ENCODE measurements around the gene NELFB. TPM values are rescaled to one million over a fixed set of nuclear protein-coding genes. Genes with fewer than 3 reads are reported as not detected.

The NELFB gene
- total and polyA plus RNA-seq, 2 experiments from 2014 or later = 73.3 to 78.2 TPM

DNA sequence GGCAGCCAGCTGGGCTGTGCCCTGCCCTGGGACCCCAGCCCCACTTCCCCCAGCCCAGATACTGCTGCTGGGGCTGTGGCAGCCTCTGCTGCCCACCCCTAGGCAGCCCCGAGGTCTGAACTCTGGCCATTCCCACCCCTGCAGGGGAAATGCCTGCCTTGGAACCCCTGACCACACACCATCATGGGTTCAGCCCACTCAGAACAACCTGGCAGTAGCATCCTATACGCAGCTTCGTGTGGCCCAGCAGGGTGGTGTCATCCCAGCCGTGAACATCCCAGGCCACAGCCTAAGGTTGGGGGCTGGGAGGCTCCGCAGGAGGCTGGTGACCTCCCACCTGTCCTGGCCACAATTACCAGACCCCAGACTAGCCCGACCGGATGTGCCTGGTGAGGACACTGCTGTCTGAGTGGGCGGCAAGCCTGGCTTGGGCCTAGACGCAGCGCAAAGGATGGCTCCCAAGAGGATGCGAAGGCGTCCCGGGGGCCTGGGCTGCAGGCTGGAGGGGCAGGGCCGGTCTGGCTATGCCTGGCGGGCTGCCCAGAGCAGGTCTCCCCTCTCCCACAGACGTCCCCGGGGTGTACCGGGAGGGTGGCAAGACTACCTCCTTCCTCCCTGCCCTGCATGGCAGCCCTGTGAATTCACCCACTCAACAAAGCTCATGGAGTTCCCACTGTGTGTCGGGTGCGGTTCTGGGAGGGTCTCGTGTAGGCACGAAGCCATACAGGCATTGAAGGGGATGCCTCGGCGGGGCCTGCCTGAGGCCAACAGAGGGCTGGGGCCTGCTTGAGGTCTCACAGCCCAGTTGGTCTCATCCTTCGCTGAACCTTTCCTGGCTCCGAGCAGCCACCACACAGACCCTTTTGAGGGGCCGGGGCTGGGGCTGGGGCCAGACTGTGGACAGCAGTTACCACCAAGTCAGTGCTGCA, 25.9 kb upstream of the NELFB start:
- no peak for DNase-seq (ENCODE audit: low read depth in 1 of 2, low spot score in 1 of 2)
- no peak overlapping the region for H3K4me3 ChIP-seq
- no peaks in the 10 kb centered on the region for H3K9me3 ChIP-seq (ENCODE audit: low read depth)
- H3K27me3 ChIP-seq = no peaks in the 10 kb centered on the region
- TF ChIP-seq, protein P1, sequence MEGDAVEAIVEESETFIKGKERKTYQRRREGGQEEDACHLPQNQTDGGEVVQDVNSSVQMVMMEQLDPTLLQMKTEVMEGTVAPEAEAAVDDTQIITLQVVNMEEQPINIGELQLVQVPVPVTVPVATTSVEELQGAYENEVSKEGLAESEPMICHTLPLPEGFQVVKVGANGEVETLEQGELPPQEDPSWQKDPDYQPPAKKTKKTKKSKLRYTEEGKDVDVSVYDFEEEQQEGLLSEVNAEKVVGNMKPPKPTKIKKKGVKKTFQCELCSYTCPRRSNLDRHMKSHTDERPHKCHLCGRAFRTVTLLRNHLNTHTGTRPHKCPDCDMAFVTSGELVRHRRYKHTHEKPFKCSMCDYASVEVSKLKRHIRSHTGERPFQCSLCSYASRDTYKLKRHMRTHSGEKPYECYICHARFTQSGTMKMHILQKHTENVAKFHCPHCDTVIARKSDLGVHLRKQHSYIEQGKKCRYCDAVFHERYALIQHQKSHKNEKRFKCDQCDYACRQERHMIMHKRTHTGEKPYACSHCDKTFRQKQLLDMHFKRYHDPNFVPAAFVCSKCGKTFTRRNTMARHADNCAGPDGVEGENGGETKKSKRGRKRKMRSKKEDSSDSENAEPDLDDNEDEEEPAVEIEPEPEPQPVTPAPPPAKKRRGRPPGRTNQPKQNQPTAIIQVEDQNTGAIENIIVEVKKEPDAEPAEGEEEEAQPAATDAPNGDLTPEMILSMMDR (IDR thresholded peaks at IDR 0.05; ENCODE audit: low read depth, low read length) = no peak
- no peak overlapping the region for H3K27ac ChIP-seq
- no peaks in the 10 kb centered on the region for H3K36me3 ChIP-seq
- peaks cover 3% of the 10 kb centered on the region for H3K4me1 ChIP-seq (ENCODE audit: low read depth)

DNA sequence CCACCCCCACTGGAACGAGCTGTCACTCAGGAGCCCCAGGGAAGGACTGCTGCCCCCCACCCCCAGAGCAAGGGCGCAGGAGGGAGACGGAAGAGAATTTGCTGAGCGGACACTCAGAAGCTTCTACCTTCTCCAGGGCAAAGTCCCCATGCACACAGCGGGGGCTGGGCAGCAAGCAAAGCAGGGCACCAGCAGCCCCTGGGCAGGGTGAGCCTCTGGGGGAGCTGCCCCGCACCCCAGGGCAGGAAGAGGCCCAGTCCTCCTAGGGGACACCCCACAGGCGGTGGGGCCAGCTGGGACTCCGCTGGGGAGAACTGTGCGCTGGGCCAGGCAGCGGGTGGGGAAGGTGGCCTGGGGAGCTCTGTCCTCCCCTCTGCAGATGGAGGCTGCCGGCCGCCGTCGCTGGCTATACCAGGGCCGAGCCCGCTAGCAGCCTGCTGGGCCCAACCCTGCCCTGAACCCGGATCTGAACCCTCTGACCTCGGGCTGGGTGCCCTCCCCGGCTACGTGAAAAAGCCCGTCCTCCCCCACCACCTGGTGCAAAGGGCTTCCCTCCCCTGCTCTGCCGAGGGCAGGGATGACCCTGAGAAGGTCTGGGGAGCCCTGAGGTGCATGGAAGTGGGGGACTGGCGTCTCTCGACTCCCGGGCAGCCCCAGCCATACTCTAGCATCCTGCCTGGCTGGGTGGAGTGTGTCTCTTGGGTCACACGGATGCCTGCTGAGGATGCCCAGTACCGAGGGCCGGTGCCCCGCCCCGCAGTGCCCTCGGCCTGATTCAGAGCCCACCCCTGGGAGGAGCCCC, 25.0 kb upstream of the NELFB start:
- no peak for DNase-seq (ENCODE audit: low read depth in 1 of 2, low spot score in 1 of 2)
- no peaks in the 10 kb centered on the region for H3K9me3 ChIP-seq (ENCODE audit: low read depth)
- H3K27me3 ChIP-seq = no peaks in the 10 kb centered on the region
- H3K4me3 ChIP-seq = no peak overlapping the region
- H3K27ac ChIP-seq = no peak overlapping the region
- TF ChIP-seq, protein P1 (IDR thresholded peaks at IDR 0.05; ENCODE audit: low read depth, low read length) = no peak
- H3K4me1 ChIP-seq (ENCODE audit: low read depth) = peaks cover 3% of the 10 kb centered on the region
- no peaks in the 10 kb centered on the region for H3K36me3 ChIP-seq

DNA sequence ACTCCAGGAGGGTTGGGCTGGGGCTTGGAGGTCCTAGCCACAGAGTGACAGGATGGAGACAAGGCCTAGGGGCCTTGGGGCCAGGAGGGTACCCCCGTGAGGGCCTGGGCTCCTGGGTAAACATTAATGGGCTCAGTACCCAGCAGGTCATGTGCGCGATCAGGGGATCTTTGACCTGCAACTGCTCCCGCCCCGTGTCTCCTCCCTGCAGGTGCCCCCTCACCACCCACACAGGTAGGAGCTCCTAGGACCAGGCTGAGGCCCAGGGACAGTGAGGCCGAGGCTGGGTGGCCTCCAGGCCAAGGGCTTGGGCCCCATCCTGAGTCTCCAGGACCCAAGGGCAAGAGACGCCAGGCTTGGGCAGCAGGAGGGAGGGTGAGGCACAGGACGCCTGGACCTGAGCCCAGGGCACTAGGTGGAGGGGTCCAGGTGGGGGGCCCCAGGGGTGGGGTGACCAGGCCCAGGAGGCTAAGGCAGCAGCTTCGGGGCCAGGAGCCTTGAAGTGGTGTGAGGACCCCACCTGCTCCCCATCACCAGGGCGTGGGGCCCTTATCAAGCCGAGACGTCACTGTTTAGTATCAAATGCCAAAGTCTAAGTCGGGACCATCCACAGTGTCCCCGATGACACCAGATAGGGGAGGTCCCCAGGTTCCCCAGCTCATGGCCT, 24.3 kb upstream of the NELFB start, which contains the start of gene SLC34A3:
Gene SLC34A3 (plus strand): TSS at position 197 of the 667 bp plus-strand sequence. CDS start 802 bp downstream, outside the sequence.
- DNase-seq (ENCODE audit: low read depth in 1 of 2, low spot score in 1 of 2) = no peak
- H3K36me3 ChIP-seq = no peaks in the 10 kb centered on the region
- no peaks in the 10 kb centered on the region for H3K27me3 ChIP-seq
- TF ChIP-seq, protein P1 (IDR thresholded peaks at IDR 0.05; ENCODE audit: low read depth, low read length) = no peak
- no peaks in the 10 kb centered on the region for H3K9me3 ChIP-seq (ENCODE audit: low read depth)
- H3K4me1 ChIP-seq (ENCODE audit: low read depth) = peaks cover 8% of the 10 kb centered on the region
- H3K4me3 ChIP-seq = no peak within 1 kb of the TSS
- H3K27ac ChIP-seq = no peak within 1 kb of the TSS

DNA sequence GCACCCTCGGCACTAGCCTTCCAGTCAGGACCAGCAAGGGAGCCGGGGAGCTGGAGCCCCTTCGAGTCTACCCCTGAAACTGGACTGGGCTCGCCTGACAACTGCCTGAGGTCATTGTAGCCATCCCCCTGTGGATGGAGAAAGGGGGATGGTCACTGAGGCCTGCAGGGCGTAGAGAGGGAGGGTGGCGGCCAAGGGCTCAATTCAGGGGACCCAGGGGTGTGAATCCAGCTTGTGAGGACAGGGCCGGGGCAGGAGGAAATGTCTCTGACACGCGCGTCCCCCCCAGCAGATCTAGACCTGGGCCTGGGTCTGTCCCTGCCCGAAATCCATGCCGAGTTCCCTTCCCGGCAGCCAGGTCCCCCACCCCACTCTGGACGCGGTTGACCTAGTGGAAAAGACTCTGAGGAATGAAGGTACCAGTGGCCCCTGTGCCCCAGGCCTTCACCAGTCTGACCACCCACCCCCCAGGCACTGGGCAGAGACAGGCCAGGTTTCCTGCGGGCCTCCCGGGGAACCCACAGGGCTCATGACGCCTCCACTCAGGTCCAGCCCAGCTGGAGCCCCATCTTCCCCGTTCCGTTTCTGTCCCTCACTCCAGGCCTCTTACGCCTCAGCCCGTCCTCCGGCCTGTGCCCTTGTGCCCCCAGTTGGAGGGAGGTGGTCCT, 23.6 kb upstream of the NELFB start:
- no peak overlapping the region for H3K4me3 ChIP-seq

More for the DNA sequence above, 23.6 kb upstream of the NELFB start:
- no peaks in the 10 kb centered on the region for H3K36me3 ChIP-seq
- TF ChIP-seq, protein P1 (IDR thresholded peaks at IDR 0.05; ENCODE audit: low read depth, low read length) = no peak
- no peaks in the 10 kb centered on the region for H3K27me3 ChIP-seq
- DNase-seq (ENCODE audit: low read depth in 1 of 2, low spot score in 1 of 2) = no peak
- H3K4me1 ChIP-seq (ENCODE audit: low read depth) = peaks cover 13% of the 10 kb centered on the region
- H3K27ac ChIP-seq = no peak overlapping the region
- H3K9me3 ChIP-seq (ENCODE audit: low read depth) = no peaks in the 10 kb centered on the region
